Sigmoid colon (tissue), 4 donors: ENCODE measurements around the gene FAM163B.

Source experiments
- CTCF ChIP-seq, 4 experiments: fragments of 450-650 bp in 3 of 4; fragments of 200-600 bp in 1 of 4; IDR thresholded peaks; one replicate each; pipeline ENCODE4 v1.5.1; 2016 to 2019; ENCODE audit warnings: antibody characterized with exemption in 4 of 4, mild to moderate bottlenecking in 3 of 4, moderate library complexity in 2 of 4
- EP300 ChIP-seq, 4 donors: sonication (generic); formaldehyde crosslinking; IDR thresholded peaks; one replicate each; pipeline ENCODE4 v1.6.1; 2017; ENCODE audit warnings: antibody characterized with exemption in 4 of 4
- POLR2AphosphoS5 ChIP-seq, 4 donors: sonication (generic); formaldehyde crosslinking; IDR thresholded peaks; one replicate each; pipeline ENCODE4 v1.6.1; 2017; ENCODE audit warnings: antibody characterized with exemption in 4 of 4

GRCh38 chr9:133583111-133583510 is 26.1 kb downstream of the FAM163B start:
- no peak for TF ChIP-seq CTCF (IDR thresholded peaks at IDR 0.05)
- no peak for TF ChIP-seq EP300 (IDR thresholded peaks at IDR 0.05)
- no peak for TF ChIP-seq POLR2AphosphoS5 (IDR thresholded peaks at IDR 0.05)
